IMR-90 (cell line): Measurements from ENCODE around the gene CENPP. TPM values are rescaled to one million over a fixed set of nuclear protein-coding genes. Genes with fewer than 3 reads are reported as not detected.

Source experiments
- ATAC-seq: fragments of 200-7000 bp; cut with Tn5 transposase; 2 replicates; pipeline ENCODE4 v1.9.1; 2020; ENCODE audit warnings: low read depth, mild to moderate bottlenecking, moderate library complexity
- BruUV-seq: library from RNA; stranded (reverse); fragments of 400-500 nt; replicated peaks from 2 replicates; lab custom pipeline; 2021; lab: Mats Ljungman, UMichigan
- CTCF ChIA-PET: fragments of 300-600 bp; formaldehyde crosslinking; extraction: SDS; loops from one replicate; lab custom pipeline; 2021; ENCODE audit warnings: antibody characterized with exemption; lab: Yijun Ruan, JAX
- POLR2A ChIA-PET: fragments of 300-600 bp; sonication (Branson Sonifier 250); formaldehyde crosslinking; loops from one replicate; lab custom pipeline; 2022; ENCODE audit warnings: antibody characterized with exemption; ENCODE audit not compliant: unreplicated experiment; lab: Charles Lee
- DNase-seq: peaks from one replicate; pipeline ENCODE4 v3.0.0; 2013
- H2AFZ ChIP-seq: replicated peaks from 2 replicates; pipeline ENCODE3; 2013; ENCODE audit warnings: low read length, mild to moderate bottlenecking; ENCODE audit not compliant: poor library complexity
- H2AK5ac ChIP-seq: 2 replicates; pipeline ENCODE4 v1.6.1; 2013; ENCODE audit warnings: low read depth, low read length, inconsistent platforms
- H2AK9ac ChIP-seq: replicated peaks from 2 replicates; pipeline ENCODE3; 2013; ENCODE audit warnings: mild to moderate bottlenecking, low read depth, low read length, moderate library complexity; ENCODE audit not compliant: poor library complexity
- H2BK120ac ChIP-seq: 2 replicates; pipeline ENCODE4 v1.6.1; 2013; ENCODE audit warnings: low read depth, low read length, inconsistent platforms
- H2BK15ac ChIP-seq: 3 replicates; pipeline ENCODE4 v1.6.1; 2013; ENCODE audit warnings: low read depth, low read length, inconsistent platforms
- H2BK20ac ChIP-seq: 2 replicates; pipeline ENCODE4 v1.6.1; 2013; ENCODE audit warnings: low read depth, mild to moderate bottlenecking, inconsistent platforms, low read length, moderate library complexity
- H2BK5ac ChIP-seq: 2 replicates; pipeline ENCODE4 v1.6.1; 2013; ENCODE audit warnings: mild to moderate bottlenecking, low read depth, low read length, inconsistent platforms; ENCODE audit not compliant: poor library complexity, severe bottlenecking
- H3K14ac ChIP-seq: replicated peaks from 2 replicates; pipeline ENCODE4 v1.6.1; 2013; ENCODE audit warnings: low read depth, low read length, inconsistent platforms
- H3K18ac ChIP-seq: 2 replicates; pipeline ENCODE4 v1.6.1; 2013; ENCODE audit warnings: low read depth, low read length, control low read depth
- H3K23ac ChIP-seq: 2 replicates; pipeline ENCODE4 v1.6.1; 2013; ENCODE audit warnings: low read depth, low read length, inconsistent platforms
- H3K27ac ChIP-seq: 2 replicates; pipeline ENCODE4 v1.5.1; 2013; ENCODE audit warnings: mild to moderate bottlenecking, control low read depth, low read length; ENCODE audit not compliant: insufficient read depth
- H3K27me3 ChIP-seq: 2 replicates; pipeline ENCODE4 v1.6.1; 2013; ENCODE audit warnings: low read length; ENCODE audit not compliant: control insufficient read depth, insufficient read depth
- H3K36me3 ChIP-seq: 2 replicates; pipeline ENCODE4 v1.6.1; 2013; ENCODE audit warnings: low read length, mixed read lengths; ENCODE audit not compliant: control insufficient read depth, insufficient read depth
- H3K4ac ChIP-seq: 2 replicates; pipeline ENCODE4 v1.6.1; 2013; ENCODE audit warnings: low read depth, low read length, inconsistent platforms
- H3K4me1 ChIP-seq: 2 replicates; pipeline ENCODE4 v1.6.1; 2013; ENCODE audit warnings: low read length, mixed read lengths; ENCODE audit not compliant: control insufficient read depth, insufficient read depth
- H3K4me2 ChIP-seq: 2 replicates; pipeline ENCODE4 v1.6.1; 2013; ENCODE audit warnings: low read depth, mild to moderate bottlenecking, control low read depth, low read length, moderate library complexity
- H3K4me3 ChIP-seq: 2 replicates; pipeline ENCODE4 v1.5.1; 2013; ENCODE audit warnings: low read depth, mild to moderate bottlenecking, control low read depth, low read length, moderate library complexity; ENCODE audit not compliant: insufficient read depth
- H3K56ac ChIP-seq: 2 replicates; pipeline ENCODE4 v1.6.1; 2013; ENCODE audit warnings: low read length, inconsistent platforms; ENCODE audit not compliant: insufficient read depth; ENCODE audit errors: extremely low read depth
- H3K79me1 ChIP-seq, 2 experiments: 2 replicates each; pipeline ENCODE4 v1.6.1; 2013; ENCODE audit warnings: low read length in 2 of 2, inconsistent platforms in 1 of 2, low read depth in 1 of 2
- H3K9ac ChIP-seq: 2 replicates; pipeline ENCODE4 v1.6.1; 2013; ENCODE audit warnings: low read depth, low read length, control low read depth
- H3K9me1 ChIP-seq: 2 replicates; pipeline ENCODE4 v1.6.1; 2013; ENCODE audit warnings: low read length, inconsistent platforms; ENCODE audit not compliant: insufficient read depth
- H3K9me3 ChIP-seq: 2 replicates; pipeline ENCODE4 v1.6.1; 2013; ENCODE audit warnings: low read length; ENCODE audit not compliant: control insufficient read depth, insufficient read depth
- H4K20me1 ChIP-seq: 2 replicates; pipeline ENCODE4 v1.6.1; 2013; ENCODE audit warnings: low read length, inconsistent platforms; ENCODE audit not compliant: insufficient read depth
- H4K5ac ChIP-seq: 2 replicates; pipeline ENCODE4 v1.6.1; 2013; ENCODE audit warnings: mild to moderate bottlenecking, low read depth, low read length, control low read depth
- H4K8ac ChIP-seq, 2 experiments: 2 replicates each; pipeline ENCODE4 v1.6.1; 2013; ENCODE audit warnings: low read depth in 2 of 2, low read length in 2 of 2, control low read depth in 1 of 2, inconsistent platforms in 1 of 2
- H4K91ac ChIP-seq: 2 replicates; pipeline ENCODE4 v1.6.1; 2013; ENCODE audit warnings: low read depth, low read length, inconsistent platforms; ENCODE audit not compliant: insufficient read depth
- BHLHE40 ChIP-seq: fragments of 150-350 bp; IDR thresholded peaks from 2 replicates; pipeline ENCODE4 v1.6.1; 2016; ENCODE audit warnings: mild to moderate bottlenecking, low read depth, low read length
- CEBPB ChIP-seq: IDR thresholded peaks from 2 replicates; pipeline ENCODE4 v1.6.1; 2012; ENCODE audit warnings: low read depth, low read length, improper control_type of control experiment
- CHD1 ChIP-seq: IDR thresholded peaks from 2 replicates; pipeline ENCODE4 v1.6.1; 2012; ENCODE audit warnings: low read depth, low read length, improper control_type of control experiment
- CTCF ChIP-seq: conservative IDR thresholded peaks from 2 replicates; pipeline ENCODE4 v1.5.1; 2012; ENCODE audit warnings: mild to moderate bottlenecking, low read depth, low read length, improper control_type of control experiment
- ELK1 ChIP-seq: fragments of 150-350 bp; IDR thresholded peaks from 2 replicates; pipeline ENCODE4 v1.6.1; 2016; ENCODE audit warnings: low read depth, mild to moderate bottlenecking, low read length, moderate library complexity, borderline replicate concordance
- FOS ChIP-seq: fragments of 150-350 bp; IDR thresholded peaks from 2 replicates; pipeline ENCODE4 v1.6.1; 2016; ENCODE audit warnings: low read depth, low read length
- MAFK ChIP-seq: IDR thresholded peaks from 2 replicates; pipeline ENCODE4 v1.6.1; 2012; ENCODE audit warnings: low read depth, low read length, improper control_type of control experiment
- MAZ ChIP-seq: IDR thresholded peaks from 2 replicates; pipeline ENCODE4 v1.6.1; 2012; ENCODE audit warnings: low read depth, mild to moderate bottlenecking, low read length, improper control_type of control experiment, moderate library complexity, borderline replicate concordance
- MXI1 ChIP-seq: IDR thresholded peaks from 2 replicates; pipeline ENCODE4 v1.6.1; 2012; ENCODE audit warnings: low read depth, mild to moderate bottlenecking, low read length, moderate library complexity, borderline replicate concordance
- NFE2L2 ChIP-seq: fragments of 150-350 bp; IDR thresholded peaks from 2 replicates; pipeline ENCODE4 v1.6.1; 2016; ENCODE audit warnings: low read depth, mild to moderate bottlenecking, low read length
- POLR2A ChIP-seq: IDR thresholded peaks from 2 replicates; pipeline ENCODE4 v1.6.1; 2012; ENCODE audit warnings: mild to moderate bottlenecking, low read depth, low read length
- RAD21 ChIP-seq: IDR thresholded peaks from 2 replicates; pipeline ENCODE4 v1.6.1; 2012; ENCODE audit warnings: low read length, improper control_type of control experiment
- RCOR1 ChIP-seq: IDR thresholded peaks from 2 replicates; pipeline ENCODE4 v1.6.1; 2012; ENCODE audit warnings: mild to moderate bottlenecking, low read length, improper control_type of control experiment; ENCODE audit not compliant: insufficient replicate concordance
- RFX5 ChIP-seq: IDR thresholded peaks from 2 replicates; pipeline ENCODE4 v1.8.0; 2012; ENCODE audit warnings: low read depth, mild to moderate bottlenecking, low read length, moderate library complexity
- SMC3 ChIP-seq: fragments of 150-350 bp; IDR thresholded peaks from 2 replicates; pipeline ENCODE4 v1.6.1; 2016; ENCODE audit warnings: low read depth, mild to moderate bottlenecking, antibody characterized with exemption, low read length, moderate library complexity
- USF2 ChIP-seq: fragments of 150-350 bp; IDR thresholded peaks from 2 replicates; pipeline ENCODE4 v1.6.1; 2017; ENCODE audit warnings: mild to moderate bottlenecking, antibody characterized with exemption, low read length, low read depth
- WGBS, 2 experiments: methylation state at CpG; one replicate each; pipeline versions ENCODE4 v1.1.5 to v1.1.7; 2013; ENCODE audit warnings: missing lambda C conversion rate in 2 of 2; ENCODE audit not compliant: insufficient read length in 1 of 2; ENCODE audit errors: extremely low coverage in 2 of 2; 5-methylcytosine and 5-hydroxymethylcytosine counted together
- dilution Hi-C: fragments of 300-500 bp; cut with HindIII; formaldehyde crosslinking; loops from one replicate; pipeline ENCODE4 v1.14.3; 2018; ENCODE audit warnings: low sequenced_read_pairs; ENCODE audit not compliant: unreplicated experiment
- in situ Hi-C: fragments of 300-500 bp; cut with MboI; formaldehyde crosslinking; loops from 3 replicates; pipeline ENCODE4 v1.14.3; 2019; ENCODE audit warnings: low sequenced_read_pairs, inconsistent platforms, mixed read lengths
- intact Hi-C: fragments of 100-400 bp; cut with micrococcal nuclease; formaldehyde crosslinking; loops from 2 replicates; pipeline ENCODE4 v1.10.0; 2022
- polyA plus RNA-seq, 3 experiments: library from polyadenylated mRNA; depleted of rRNA; stranded (reverse); fragments of >200 nt; gene quantifications; 2 replicates each; pipeline ENCODE4 v1.2.3, GENCODE V29; 2012; ENCODE audit warnings: low replicate concordance in 1 of 3
- total RNA-seq: library from RNA; depleted of rRNA; stranded (reverse); fragments of >200 nt; gene quantifications from 2 replicates; pipeline ENCODE4 v1.2.3, GENCODE V29; 2012

Gene CENPP
- total and polyA plus RNA-seq, 2 of the 4 experiments (the other 2 are of a cell fraction), result 1.4 to 2.0 TPM

- Histone ChIP-seq H2AFZ (no peak overlapping the region), H4K91ac (no peak overlapping the region), H4K8ac (no peak overlapping the region), H4K5ac (no peak overlapping the region), H3K4me2 (no peak overlapping the region), H3K14ac (no peak overlapping the region), H3K4ac (no peak overlapping the region), H2AK5ac (no peak overlapping the region), H2BK20ac (no peak overlapping the region), H2BK5ac (no peak overlapping the region), H2AK9ac (no peak overlapping the region), H3K4me3 (no peak overlapping the region), H3K27me3 (no peaks in the 10 kb centered on the region), H2BK120ac (no peak overlapping the region), H3K9me1 (no peaks in the 10 kb centered on the region), H3K23ac (no peak overlapping the region), H3K56ac (no peak overlapping the region), H3K9ac (no peak overlapping the region), H3K9me3 (0 out of 2 replicates have a peak, but pooled peaks cover 2% of the 10 kb centered on the region), H3K27ac (no peak overlapping the region), H3K4me1 (peaks cover 2% of the 10 kb centered on the region; the same call in 1 of the 2 replicates), H2BK15ac (no peak overlapping the region), H3K79me1 (no peaks in the 10 kb centered on the region), H3K18ac (no peak overlapping the region), H3K36me3 (no peaks in the 10 kb centered on the region), H4K20me1 (no peaks in the 10 kb centered on the region)
- DNase-seq (no peak), ATAC-seq (peak; percentile 24)
- in situ Hi-C loops, result no loop called here
- no CpG with 5 or more reads among the region's 1 CpG for WGBS, 2 experiments
- intact Hi-C loops, result no loop called here
- BruUV-seq, result no TSS peak
- CTCF ChIA-PET, result interaction anchor here (0.8 to 1.6 kb wide), 3 partner anchors 9 to 28 kb away, joined by 3 to 6 read pairs (median 4); no protein-coding TSS in a partner anchor
- dilution Hi-C loops, result no loop called here
- TF ChIP-seq USF2, result no peak
- TF ChIP-seq SMC3, result no peak
- TF ChIP-seq CEBPB, result no peak
- no peak for TF ChIP-seq CHD1
- TF ChIP-seq RAD21, result no peak
- TF ChIP-seq MXI1, result no peak
- TF ChIP-seq BHLHE40, result no peak
- TF ChIP-seq MAFK, result no peak
- no peak for TF ChIP-seq RCOR1
- TF ChIP-seq FOS, result no peak
- no peak for TF ChIP-seq CTCF
- no peak for TF ChIP-seq RFX5
- TF ChIP-seq POLR2A, result no peak
- TF ChIP-seq ELK1, result no peak
- no peak for TF ChIP-seq MAZ
- no peak for TF ChIP-seq NFE2L2
- POLR2A ChIA-PET, result interaction anchor here (0.8 kb wide), 1 partner anchor 10 kb away, joined by 4 read pairs; no protein-coding TSS in a partner anchor
Measured at GRCh38 chr9:92589923-92590322, 264.2 kb downstream of the CENPP start.
